GM18508 (cell line): ENCODE measurements around the gene ARMC10.
A peak's percentile ranks its signal among the peaks of the same experiment; 100 is the strongest.
"Not testable (repeated sequence)": the region's sequence is repeated elsewhere in the genome, so short reads cannot be mapped to it uniquely, and the experiment has no call there.

Experiments
- ATAC-seq: cut with Tn5 transposase; IDR thresholded peaks from one replicate; pipeline ENCODE4 v1.9.1; 2021; ENCODE audit warnings: moderate number of reproducible peaks; ENCODE audit not compliant: insufficient read depth, unreplicated experiment

Gene ARMC10

DNA sequence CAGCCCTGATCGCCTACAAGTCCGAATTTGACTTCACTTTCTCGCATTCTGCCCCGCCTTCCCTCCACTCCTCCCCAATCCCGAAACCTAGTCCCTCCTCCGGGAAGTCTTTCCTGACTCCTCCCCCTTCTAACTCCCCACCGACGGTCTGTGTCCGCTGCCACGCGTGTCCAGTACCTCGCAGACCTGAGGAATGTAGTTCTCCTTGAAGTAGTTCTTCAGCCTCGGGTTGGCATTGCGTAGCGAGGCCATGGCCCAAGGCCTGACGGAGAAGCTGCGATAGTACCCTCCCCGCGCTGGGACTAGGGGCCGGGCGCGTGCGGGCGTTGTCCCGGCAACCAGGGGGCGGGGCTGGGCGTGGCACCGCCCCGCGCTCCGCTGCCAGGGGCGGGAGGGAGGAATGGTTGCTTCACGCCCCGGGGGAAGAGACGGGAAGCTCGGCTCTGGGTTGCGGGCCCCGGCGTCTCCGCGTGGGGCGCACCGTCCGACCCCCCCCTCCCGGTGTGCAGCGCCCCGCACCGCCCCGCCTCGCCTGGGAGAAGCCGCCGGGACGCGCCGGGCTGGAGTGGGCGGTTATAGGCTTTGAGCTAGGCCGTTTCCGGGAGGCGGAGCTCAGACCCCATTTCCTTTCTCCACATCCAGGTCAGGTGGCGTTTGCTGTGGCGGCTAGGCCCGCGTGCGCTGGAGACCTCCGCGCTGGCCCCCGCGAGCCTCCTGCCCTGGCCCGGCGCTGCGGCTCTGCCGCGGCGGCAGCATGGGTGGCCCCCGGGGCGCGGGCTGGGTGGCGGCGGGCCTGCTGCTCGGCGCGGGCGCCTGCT, at the start of gene ARMC10, which contains the start of gene FBXL13:
Gene ARMC10 (plus strand): TSS at position 622 of the 818 bp plus-strand sequence. CDS start 133 bp downstream, at position 755.
Gene FBXL13 (minus strand): TSS at position 278 of the 818 bp plus-strand sequence.
- ATAC-seq = peak; percentile 76

DNA sequence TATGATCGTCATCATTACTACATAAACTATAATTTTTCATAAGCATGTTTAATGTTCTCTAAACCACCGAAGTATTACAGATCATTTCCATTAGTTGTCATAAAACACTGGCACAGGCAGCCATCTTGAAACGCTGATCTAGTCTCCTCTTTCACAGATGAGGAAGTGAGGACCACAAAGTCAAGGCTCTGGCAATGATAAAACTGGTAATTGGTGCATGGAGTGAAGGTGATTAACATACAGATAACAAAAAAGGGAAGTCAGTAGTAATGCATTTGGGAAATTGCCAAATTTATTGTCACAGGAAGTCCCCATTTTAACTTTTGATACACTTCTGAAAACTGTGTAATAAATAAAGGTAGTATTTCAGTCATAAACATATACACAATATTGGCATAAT, 49.6 kb upstream of the ARMC10 start:
- ATAC-seq = no peak

DNA sequence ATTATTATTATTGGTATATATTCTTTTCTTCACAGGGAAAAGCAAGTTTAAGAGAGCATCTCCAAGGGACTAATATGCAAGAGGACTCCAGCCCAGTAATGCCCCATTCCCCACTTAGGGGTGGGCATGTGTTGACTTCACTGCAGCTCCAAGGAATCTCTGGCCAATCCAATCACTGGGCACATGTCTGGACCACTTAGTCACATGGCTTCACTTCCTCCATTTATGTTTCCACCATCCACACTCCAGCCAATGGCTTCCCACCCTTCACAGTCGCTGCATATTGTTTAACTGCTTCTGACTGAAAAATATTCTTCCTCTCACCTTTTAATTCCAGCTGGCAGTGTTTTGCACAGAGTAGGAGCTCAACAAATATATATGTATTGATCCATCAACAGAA, 43.9 kb upstream of the ARMC10 start:
- no peak for ATAC-seq

DNA sequence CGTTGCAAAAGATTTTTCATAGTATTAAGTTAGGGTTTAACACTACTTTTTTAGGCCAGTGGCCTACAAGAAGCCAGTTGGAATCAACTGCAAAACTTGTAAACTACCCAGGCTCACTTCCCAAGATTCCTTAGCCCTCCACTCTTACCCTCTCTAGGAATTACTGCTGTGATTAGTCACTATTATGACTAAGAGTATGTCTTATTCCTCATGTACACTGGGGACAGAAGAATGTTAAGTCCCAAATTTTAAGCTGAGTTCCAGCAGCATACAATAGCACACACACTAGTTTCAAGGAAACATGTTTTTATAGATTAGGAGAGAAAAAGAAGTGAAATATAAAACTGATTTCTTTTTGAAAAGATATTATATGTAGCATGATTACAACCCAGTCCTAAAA, 43.2 kb upstream of the ARMC10 start:
- no peak for ATAC-seq

DNA sequence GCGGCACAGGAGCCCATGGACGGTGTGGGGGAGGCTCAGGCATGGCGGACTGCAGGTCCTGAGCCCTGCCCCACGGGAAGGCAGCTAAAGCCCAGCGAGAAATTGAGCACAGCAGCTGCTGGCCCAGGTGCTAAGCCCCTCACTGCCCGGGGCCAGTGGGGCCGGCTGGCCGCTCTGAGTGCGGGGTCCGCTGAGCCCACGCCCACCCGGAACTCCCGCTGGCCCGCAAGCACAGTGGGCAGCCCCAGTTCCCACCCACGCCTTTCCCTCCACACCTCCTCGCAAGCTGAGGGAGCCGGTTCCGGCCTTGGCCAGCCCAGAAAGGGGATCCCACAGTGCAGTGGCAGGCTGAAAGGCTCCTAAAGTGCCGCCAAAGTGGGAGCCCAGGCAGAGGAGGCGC, 40.6 kb upstream of the ARMC10 start:
- not testable (repeated sequence) for ATAC-seq

DNA sequence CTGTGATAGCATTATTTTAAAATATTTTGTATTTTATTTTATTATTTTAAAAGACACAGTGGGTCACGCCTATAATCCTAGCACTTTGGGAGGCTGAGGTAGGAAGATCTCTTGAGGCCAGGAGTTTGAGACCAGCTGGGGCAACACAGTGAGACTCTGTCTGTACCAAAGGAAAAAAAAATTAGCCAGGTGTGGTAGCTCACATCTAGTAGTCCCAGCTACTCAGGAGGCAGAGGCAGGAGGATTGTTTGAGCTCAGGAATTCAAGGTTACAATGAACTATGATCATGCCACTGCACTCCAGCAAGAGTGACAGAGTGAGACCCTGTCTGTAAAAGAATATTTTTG, 37.5 kb upstream of the ARMC10 start:
- no peak for ATAC-seq

DNA sequence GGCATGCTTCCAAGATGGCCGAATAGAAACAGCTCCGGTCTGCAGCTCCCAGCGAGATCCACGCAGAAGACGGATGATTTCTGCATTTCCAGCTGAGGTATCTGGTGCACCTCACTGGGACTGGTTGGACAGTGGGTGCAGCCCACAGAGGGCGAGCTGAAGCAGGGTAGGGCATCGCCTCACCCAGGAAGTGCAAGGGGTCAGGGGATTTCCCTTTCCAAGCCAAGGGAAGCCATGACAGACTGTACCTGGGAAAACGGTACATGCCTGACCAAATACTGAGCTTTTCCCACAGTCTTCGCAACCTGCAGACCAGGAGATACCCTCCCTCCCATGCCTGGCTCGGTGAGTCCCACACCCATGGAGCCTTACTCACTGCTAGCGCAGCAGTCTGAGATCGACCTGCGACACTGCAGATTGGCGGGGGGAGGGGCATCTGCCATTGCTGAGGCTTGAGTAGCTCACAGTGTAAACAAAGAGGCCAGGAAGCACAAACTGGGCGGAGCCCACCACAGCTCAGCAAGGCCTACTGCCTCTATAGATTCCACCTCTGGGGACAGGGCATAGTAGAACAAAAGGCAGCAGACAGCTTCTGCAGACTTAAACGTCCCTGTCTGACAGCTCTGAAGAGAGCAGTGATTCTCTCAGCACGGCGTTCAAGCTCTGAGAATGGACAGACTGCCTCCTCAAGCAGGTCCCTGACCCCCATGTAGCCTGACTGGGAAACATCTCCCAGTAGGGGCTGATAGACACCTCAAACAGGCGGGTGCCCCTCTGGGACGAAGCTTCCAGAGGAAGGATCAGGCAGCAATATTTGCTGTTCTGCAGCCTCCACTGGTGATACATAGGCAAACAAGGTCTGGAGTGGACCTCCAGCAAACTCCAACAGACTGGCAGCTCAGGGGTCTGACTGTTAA, 36.9 kb upstream of the ARMC10 start:
- not testable (repeated sequence) for ATAC-seq

DNA sequence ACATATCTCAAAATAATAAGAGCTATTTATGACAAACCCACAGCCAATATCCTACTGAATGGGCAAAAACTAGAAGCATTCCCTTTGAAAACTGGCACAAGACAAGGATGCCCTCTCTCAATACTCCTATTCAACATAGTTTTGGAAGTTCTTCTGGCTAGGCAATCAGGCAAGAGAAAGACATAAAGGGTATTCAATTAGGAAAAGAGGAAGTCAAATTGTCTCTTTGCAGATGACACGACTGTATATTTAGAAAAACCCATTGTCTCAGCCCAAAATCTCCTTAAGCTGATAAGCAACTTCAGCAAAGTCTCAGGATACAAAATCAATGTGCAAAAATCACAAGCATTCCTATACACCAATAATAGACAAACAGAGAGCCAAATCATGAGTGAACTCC, 33.1 kb upstream of the ARMC10 start:
- ATAC-seq = not testable (repeated sequence)

DNA sequence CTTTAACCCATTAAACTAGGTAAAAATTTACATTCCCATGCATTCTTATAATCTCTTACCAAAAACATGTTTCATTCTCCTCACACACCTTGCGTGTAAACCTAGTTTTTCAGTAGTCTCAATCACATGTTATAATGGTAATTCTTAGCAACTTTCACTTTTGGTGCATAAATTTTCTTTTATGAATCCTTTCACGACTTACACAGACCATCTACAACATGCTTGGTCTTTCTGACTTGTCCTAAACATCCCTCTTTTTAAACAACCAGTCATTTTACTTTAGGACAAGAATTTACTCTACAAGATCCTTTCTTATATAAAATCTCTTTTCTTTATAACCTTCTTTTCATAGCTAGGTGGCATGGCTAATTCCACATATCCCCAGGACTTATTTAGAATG, 26.1 kb upstream of the ARMC10 start:
- no peak for ATAC-seq

DNA sequence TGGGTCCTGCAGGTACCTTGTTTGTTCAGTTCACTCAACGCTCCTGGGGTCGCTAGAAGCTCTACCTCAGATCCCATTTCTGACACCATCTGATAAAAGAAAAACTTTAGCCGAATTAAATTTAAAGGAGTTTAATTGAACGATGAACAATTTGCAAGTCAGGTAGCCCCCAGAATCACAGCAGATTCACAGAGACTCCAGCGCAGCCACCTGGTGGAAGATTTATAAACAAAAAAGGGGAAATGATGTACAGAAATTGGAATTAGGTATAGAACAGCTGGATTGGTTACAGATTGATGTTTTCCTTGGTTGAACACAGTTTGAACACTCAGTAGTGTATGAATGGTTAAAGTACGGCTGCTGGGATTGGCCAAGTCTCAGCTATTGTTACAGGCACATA, 23.4 kb upstream of the ARMC10 start:
- ATAC-seq = no peak

DNA sequence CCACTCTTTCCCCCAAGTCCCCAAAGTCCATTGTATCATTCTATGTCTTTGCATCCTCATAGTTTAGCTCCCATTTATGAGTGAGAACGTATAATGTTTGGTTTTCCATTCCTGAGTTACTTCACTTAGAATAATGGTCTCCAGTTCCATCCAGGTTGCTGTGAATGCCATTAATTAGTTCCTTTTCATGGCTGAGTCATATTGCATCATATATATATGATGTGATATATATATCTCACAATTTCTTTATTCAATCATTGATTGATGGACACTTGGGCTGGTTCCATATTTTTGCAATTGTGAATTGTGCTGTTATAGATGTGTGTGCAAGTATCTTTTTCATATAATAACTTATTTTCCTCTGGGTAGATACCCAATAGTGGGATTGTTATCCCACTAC, 18.9 kb upstream of the ARMC10 start:
- not testable (repeated sequence) for ATAC-seq

DNA sequence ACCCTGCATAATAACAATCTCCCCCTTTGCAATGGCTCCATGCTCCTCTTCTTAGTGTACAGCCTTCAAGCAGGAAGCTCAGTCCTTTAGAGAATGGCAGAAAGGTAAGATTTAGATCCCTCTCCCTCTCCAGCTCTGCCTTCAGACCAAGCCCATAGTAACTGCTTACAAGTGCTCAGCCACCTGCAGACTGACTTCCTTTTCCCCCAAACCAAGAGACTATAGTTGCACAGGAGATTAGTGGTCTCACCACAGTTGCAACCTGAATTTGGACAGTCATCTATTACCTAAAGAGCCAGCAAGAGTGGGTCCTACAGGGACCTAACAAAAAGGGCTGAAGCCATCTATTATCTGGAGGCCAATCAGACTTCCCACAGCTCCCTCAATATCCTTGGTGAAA, 16.8 kb upstream of the ARMC10 start:
- no peak for ATAC-seq

DNA sequence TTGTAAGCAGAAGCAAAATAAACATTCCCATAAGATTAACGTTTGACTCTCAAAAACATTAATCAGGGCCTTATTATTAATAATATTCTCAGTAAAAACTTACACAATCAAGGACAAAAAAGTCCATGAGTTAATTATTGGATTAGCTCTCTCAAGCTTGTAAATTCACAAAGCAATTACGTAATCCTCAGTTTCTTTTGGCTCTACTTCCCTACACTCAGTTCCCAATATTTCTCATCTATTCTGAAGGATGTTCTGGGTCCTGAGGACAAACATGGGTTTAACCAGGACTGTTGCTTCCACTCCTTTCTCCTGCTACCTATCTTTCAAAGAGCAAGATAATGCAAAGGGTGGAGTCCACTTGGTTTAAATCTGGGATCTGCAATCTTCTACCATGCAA, 15.5 kb upstream of the ARMC10 start:
- ATAC-seq = no peak

DNA sequence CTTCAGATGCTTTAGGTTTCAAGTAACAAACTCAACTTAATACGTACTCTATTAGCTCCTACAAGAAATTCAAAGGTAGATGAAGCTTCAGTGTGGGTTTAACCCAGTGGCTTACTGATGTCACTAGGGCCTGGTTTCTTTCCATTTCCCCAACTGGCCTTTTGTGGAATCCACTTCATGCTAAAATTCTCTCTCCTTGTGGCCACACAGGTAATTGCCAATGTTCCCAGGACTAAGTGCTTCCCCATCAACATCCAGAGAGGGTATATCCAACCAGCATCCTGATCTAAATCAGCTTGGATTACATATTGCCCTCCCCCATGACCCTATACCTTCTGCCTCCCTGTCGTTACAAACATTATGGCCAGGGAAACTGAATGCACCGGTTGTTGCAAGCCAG, 11.0 kb upstream of the ARMC10 start:
- no peak for ATAC-seq

DNA sequence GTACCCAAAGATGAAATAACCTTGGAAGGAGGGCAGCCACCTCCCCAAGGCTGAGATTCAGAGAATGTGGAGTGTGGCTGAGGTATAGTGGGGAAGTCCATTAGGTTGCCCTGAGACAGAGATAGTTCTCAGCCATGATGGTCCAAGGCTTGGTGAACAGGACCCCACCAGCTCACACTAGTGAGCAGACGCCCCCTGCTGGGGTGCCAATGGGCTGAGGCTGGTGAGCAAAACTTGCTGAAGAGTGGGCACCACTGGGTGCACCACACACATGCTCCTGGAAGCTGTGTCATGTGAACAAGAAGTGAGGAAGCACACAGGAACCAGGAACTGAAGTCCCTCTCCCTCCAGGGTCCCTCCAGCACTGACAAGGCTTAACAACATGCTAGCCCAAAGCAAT, 9.3 kb upstream of the ARMC10 start:
- ATAC-seq = no peak

DNA sequence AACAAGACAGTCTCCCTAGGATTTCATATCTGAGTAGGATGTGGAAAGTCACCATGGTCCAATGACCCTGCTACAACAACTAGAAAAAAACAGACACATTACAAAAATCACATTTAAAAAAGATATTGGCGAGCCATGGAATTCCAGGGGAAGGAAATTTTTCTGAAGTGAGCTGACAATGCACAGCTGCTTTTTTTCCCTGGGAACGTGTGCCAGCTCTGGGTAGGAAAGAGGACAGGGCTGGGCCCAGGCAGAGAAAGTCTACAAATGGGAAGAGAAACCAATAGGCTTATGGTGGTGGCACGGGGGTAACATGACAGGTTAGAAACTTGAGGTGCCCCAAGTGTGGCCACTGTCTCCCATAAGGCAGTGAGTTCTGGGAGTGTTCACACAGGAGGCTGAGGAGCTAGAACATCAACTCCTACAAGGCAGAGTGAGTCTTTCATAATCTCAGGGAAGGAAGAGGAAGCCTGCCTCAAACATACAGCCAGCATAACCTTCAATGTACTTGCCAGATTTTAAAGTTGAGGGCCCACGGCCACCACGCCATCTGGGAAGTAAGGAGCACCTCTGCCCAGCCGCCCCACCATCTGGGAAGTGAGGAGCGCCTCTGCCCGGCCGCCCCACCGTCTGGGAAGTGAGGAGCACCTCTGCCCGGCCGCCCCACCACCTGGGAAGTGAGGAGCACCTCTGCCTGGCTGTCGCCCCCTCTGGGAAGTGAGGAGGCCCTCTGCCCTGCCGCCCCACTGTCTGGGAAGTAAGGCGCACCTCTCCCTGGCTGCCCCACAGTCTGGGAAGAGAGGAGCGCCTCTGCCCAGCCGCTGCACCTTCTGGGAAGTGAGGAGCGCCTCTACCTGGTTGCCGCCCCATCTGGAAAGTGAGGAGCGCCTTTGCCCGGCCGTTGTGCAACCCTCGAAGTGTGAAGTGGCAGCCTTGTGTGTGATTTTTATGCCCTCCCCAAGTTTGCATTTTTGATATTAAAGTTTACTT, 6.2 kb upstream of the ARMC10 start:
- no peak for ATAC-seq

DNA sequence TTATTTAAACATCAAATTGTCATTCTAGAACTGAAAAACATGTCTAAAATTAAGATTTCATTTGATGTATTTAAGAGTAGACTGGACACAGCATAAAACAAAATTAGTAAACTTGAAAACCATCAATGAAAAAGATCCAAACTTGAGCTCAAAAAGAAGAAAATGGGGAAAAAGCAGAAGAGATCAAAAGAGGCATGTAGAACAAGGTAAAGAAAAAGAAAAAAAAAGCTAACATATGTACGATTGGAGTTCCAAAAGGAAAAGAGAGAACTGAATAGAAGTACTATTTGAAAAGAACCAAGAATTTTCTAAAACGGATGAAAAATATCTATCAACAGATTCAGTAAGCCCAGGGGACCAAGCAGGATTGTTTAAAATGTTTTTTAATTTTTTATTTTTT, 3.9 kb upstream of the ARMC10 start:
- ATAC-seq = no peak

DNA sequence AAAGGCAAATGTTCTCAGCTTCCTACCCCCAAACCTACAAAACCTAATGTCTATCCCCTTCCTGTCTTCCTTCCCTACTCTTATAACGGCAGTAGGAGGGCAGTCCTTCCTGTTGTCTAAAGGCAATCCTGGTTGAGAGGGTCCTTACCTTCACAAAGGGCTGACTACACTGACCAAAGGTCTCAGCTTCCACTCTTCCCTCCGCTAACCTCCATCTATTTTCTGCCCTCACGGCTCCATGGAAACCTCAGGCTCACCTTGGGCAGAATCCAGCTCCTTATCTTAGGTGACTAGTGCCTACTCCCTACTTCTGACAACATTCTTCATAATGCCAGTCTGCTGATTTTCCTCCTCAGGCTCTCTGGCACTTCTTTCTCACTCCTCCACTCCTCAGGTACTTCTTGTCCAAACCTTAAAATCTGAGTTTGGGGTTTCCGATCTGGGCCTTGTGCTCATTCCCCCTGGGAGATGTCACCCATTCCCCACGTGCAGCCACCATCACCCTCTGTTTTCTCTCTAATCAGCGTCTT, 886 bp upstream of the ARMC10 start:
- no peak for ATAC-seq

DNA sequence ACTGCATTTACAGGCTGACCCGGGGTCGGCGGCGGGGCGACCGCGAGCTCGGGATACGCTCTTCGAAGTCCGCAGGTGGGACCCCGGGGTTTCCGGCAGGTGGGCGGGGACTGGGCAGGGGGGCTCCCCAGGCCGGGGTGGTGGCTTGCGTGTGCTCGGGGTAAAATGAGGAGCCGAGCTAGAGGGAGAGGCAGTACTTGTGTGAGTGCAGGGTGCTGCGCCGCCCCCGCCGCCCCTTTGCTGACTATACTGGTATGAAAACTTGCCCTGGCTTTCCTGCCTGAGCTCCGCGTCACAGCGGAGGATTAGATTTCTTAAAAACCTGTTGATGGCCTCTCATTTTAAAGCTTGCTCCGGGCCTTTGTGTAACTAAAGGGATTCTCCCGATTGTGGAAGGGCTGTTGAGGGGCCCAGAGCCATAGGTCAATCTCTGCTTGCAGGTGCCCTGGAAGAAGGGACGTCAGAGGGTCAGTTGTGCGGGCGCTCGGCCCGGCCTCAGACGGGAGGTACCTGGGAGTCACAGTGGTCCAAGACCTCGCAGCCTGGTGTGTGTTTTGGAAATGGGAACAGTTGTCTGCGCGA, 488 bp downstream of the ARMC10 start:
- peak; percentile 32 for ATAC-seq

DNA sequence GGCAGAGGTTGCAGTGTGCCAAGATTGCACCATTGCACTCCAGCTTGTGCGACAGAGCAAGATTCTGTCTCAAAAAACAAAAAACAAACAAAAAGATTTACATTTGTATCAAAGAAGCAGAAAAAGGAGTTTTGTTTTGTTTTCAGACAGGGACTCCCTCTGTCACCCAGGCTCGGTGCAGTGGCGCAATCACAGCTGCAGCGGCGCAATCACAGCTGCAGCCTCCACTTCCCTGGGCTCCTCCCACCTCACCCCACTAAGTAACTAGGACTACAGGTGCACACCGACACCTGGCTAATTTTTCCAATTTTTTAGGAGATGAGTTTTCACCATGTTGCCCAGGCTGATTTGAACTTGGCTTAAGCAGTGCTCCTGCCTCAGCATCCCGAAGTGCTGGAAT, 1.8 kb downstream of the ARMC10 start:
- ATAC-seq = no peak
